ENCODE measurements around the gene CFP.

Gene CFP

GRCh38 chrX:47650164-47651042 is 20.7 kb upstream of the CFP start, which contains the start of gene ELK1:
TSS of gene ELK1 (minus strand) at chrX:47650563. CDS start at chrX:47641441, 9,122 bp downstream.
- no peak for TF ChIP-seq JUND (IDR thresholded peaks at IDR 0.05; ENCODE audit: low read depth)
- in situ Hi-C loops (cut with HindIII; ENCODE audit: low pct_unique_long_range_greater_than_20kb, low sequenced_read_pairs): no loop called here

GRCh38 chrX:47649781-47650163 is 20.0 kb upstream of the CFP start:
- no peak for DNase-seq (ENCODE audit: low read depth in 1 of 2, low spot score in 1 of 2)
- TF ChIP-seq JUND (IDR thresholded peaks at IDR 0.05; ENCODE audit: low read depth): no peak
- in situ Hi-C loops (cut with HindIII; ENCODE audit: low pct_unique_long_range_greater_than_20kb, low sequenced_read_pairs): no loop called here

More at GRCh38 chrX:47650164-47651042, 20.7 kb upstream of the CFP start, which contains the start of gene ELK1:
- DNase-seq (ENCODE audit: low read depth in 1 of 2, low spot score in 1 of 2): peak; percentile 77 to 99

GRCh38 chrX:47649271-47649670 is 19.5 kb upstream of the CFP start:
- DNase-seq (ENCODE audit: low read depth in 1 of 2, low spot score in 1 of 2): no peak
- in situ Hi-C loops (cut with HindIII; ENCODE audit: low pct_unique_long_range_greater_than_20kb, low sequenced_read_pairs): no loop called here
- no peak for TF ChIP-seq JUND (IDR thresholded peaks at IDR 0.05; ENCODE audit: low read depth)

- DNase-seq (ENCODE audit: low read depth in 1 of 2, low spot score in 1 of 2): peak in 1 of 2 experiments; percentile 49
- in situ Hi-C loops (cut with HindIII; ENCODE audit: low pct_unique_long_range_greater_than_20kb, low sequenced_read_pairs): no loop called here
- TF ChIP-seq JUND (IDR thresholded peaks at IDR 0.05; ENCODE audit: low read depth): no peak
Measured at GRCh38 chrX:47648376-47648775, 18.6 kb upstream of the CFP start.

- TF ChIP-seq JUND (IDR thresholded peaks at IDR 0.05; ENCODE audit: low read depth): no peak
- in situ Hi-C loops (cut with HindIII; ENCODE audit: low pct_unique_long_range_greater_than_20kb, low sequenced_read_pairs): no loop called here
- no peak for DNase-seq (ENCODE audit: low read depth in 1 of 2, low spot score in 1 of 2)
Measured at GRCh38 chrX:47646636-47647035, 16.9 kb upstream of the CFP start.

- no peak for TF ChIP-seq JUND (IDR thresholded peaks at IDR 0.05; ENCODE audit: low read depth)
- in situ Hi-C loops (cut with HindIII; ENCODE audit: low pct_unique_long_range_greater_than_20kb, low sequenced_read_pairs): no loop called here
- DNase-seq (ENCODE audit: low read depth in 1 of 2, low spot score in 1 of 2): no peak
Measured at GRCh38 chrX:47645530-47645929, 15.8 kb upstream of the CFP start.

GRCh38 chrX:47644557-47645091 is 14.9 kb upstream of the CFP start:
- peak; percentile 33 to 77 for DNase-seq (ENCODE audit: low read depth in 1 of 2, low spot score in 1 of 2)
- in situ Hi-C loops (cut with HindIII; ENCODE audit: low pct_unique_long_range_greater_than_20kb, low sequenced_read_pairs): no loop called here
- TF ChIP-seq JUND (IDR thresholded peaks at IDR 0.05; ENCODE audit: low read depth): no peak

- peak in 1 of 2 experiments; percentile 58 for DNase-seq (ENCODE audit: low read depth in 1 of 2, low spot score in 1 of 2)
- TF ChIP-seq JUND (IDR thresholded peaks at IDR 0.05; ENCODE audit: low read depth): no peak
- in situ Hi-C loops (cut with HindIII; ENCODE audit: low pct_unique_long_range_greater_than_20kb, low sequenced_read_pairs): no loop called here
Measured at GRCh38 chrX:47643926-47644325, 14.2 kb upstream of the CFP start.

GRCh38 chrX:47638816-47639215 is 9.1 kb upstream of the CFP start:
- in situ Hi-C loops (cut with HindIII; ENCODE audit: low pct_unique_long_range_greater_than_20kb, low sequenced_read_pairs): no loop called here
- TF ChIP-seq JUND (IDR thresholded peaks at IDR 0.05; ENCODE audit: low read depth): no peak
- DNase-seq (ENCODE audit: low read depth in 1 of 2, low spot score in 1 of 2): no peak

- no peak for TF ChIP-seq JUND (IDR thresholded peaks at IDR 0.05; ENCODE audit: low read depth)
Measured at GRCh38 chrX:47637546-47638195, 7.9 kb upstream of the CFP start.

GRCh38 chrX:47634871-47635575 is 5.3 kb upstream of the CFP start:
- in situ Hi-C loops (cut with HindIII; ENCODE audit: low pct_unique_long_range_greater_than_20kb, low sequenced_read_pairs): no loop called here
- TF ChIP-seq JUND (IDR thresholded peaks at IDR 0.05; ENCODE audit: low read depth): no peak
- no peak for DNase-seq (ENCODE audit: low read depth in 1 of 2, low spot score in 1 of 2)

More at GRCh38 chrX:47637546-47638195, 7.9 kb upstream of the CFP start:
- in situ Hi-C loops (cut with HindIII; ENCODE audit: low pct_unique_long_range_greater_than_20kb, low sequenced_read_pairs): no loop called here
- DNase-seq (ENCODE audit: low read depth in 1 of 2, low spot score in 1 of 2): peak in 1 of 2 experiments; percentile 34

Data from T47D (cell line).